Measurements from ENCODE around the gene PDZD7.

PDZD7 gene

DNA sequence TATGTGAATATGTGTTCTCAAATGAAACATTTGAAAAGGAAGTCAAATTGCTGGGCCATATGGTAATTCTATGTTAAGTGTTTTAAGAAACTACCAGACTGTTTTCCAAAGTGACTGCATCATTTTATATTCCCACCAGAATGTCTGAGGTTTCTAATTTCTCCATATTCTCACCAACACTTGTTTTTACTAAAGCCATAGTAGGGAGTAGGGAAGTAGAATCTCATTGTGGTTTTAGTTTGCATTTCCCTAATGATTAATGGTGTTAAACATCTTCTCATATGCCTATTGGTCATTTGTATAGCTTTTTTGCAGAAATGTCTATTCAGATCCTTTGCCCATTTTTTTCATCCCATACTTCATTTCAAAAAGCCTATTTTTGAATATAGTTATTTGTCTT, 70.7 kb downstream of the PDZD7 start:
- DNase-seq: no peak

Measured in NCI-H526 treated with DMSO at 0.1 percent for 48 hours (cell line).